AG10803 (cell line): Measurements from ENCODE around the gene PRIMPOL.
A peak's percentile ranks its signal among the peaks of the same experiment; 100 is the strongest.

ENCODE experiments used
- DNase-seq: peaks from one replicate; pipeline ENCODE4 v3.0.0; 2010; ENCODE audit warnings: low read depth
- H3K4me3 ChIP-seq: 2 replicates; pipeline ENCODE4 v1.5.1; 2011; ENCODE audit warnings: mild to moderate bottlenecking, low read length, control low read depth
- TF ChIP-seq, protein P1 (sequence below): conservative IDR thresholded peaks from 2 replicates; pipeline ENCODE4 v1.5.1; 2011; ENCODE audit warnings: mild to moderate bottlenecking, low read length, control low read depth, inconsistent platforms

Gene PRIMPOL

DNA sequence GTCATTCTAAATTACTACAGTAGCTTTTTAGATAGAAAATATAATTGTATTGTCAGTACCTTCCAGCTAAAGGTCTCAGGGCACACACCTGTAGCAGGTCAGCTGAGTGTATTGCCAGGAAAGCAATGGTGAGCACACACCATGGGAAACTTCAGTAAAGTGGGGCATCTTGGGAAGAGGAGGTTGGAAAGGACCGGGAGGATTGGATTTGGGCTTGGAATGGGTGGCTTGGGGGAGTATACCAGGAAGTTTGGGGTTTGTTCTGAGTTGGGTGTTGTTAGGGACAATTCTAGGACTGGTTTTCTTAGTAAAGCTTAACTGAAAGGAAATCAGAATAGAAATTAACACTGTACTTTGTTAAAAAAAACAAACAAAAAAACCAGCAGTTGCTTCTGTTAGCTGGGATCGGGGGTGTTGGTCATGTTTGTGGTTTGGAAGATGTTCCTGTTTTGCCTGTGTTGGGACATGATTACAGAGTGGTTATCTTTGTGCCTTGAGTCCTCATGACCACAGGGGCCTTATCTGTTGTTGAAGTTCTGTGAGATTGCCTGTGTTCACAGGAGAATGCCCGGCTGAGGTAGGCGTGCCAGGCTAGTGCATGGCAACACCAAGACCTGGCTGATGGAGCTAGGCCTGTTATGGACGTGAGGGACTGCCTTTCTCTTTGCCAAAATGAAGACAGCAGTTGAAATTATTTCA is 35.1 kb downstream of the PRIMPOL start:
- H3K4me3 ChIP-seq, result no peak overlapping the region
- peak; percentile 29 for DNase-seq
- TF ChIP-seq, protein P1, sequence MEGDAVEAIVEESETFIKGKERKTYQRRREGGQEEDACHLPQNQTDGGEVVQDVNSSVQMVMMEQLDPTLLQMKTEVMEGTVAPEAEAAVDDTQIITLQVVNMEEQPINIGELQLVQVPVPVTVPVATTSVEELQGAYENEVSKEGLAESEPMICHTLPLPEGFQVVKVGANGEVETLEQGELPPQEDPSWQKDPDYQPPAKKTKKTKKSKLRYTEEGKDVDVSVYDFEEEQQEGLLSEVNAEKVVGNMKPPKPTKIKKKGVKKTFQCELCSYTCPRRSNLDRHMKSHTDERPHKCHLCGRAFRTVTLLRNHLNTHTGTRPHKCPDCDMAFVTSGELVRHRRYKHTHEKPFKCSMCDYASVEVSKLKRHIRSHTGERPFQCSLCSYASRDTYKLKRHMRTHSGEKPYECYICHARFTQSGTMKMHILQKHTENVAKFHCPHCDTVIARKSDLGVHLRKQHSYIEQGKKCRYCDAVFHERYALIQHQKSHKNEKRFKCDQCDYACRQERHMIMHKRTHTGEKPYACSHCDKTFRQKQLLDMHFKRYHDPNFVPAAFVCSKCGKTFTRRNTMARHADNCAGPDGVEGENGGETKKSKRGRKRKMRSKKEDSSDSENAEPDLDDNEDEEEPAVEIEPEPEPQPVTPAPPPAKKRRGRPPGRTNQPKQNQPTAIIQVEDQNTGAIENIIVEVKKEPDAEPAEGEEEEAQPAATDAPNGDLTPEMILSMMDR, result no peak

DNA sequence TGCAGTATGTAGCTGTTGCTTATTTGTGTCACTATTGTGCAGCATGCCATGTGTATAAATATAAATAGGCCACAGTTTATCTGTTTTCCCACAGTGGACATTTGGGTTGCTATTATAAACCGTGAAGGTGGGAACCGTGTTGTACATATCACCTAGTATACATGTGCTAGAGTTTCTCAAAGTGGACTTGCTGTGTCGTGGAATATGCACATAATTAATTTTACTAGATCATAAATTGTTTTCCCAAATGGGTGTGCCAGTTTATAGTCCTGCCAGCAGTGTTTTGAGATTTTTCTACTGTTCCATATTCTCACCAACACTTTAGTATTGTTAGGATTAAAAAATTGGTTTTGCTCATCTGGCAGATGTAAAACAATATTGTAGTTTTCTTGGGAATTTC is 38.5 kb downstream of the PRIMPOL start:
- TF ChIP-seq, protein P1, result no peak
- DNase-seq, result no peak
- H3K4me3 ChIP-seq, result no peak overlapping the region

DNA sequence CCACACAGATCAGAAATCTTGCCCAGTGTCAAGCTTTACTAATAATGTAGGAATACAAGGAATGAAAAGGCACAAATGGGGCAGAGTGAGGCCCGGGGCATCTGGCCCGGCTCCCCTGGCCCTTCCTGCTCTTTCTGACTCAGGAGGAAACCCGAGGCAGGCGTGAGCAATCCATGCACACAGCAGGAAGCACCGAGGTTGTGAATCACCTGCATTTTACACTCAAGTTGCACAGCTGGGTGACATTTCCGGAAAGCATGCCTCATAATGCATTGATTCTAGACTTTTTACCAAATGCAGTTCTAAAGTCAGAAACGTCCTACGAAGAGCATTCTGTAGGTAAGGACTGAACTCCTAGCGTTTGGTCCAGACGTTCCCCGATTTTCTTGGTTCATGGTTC is 38.9 kb downstream of the PRIMPOL start:
- TF ChIP-seq, protein P1, result no peak
- DNase-seq, result peak; percentile 89
- no peak overlapping the region for H3K4me3 ChIP-seq

DNA sequence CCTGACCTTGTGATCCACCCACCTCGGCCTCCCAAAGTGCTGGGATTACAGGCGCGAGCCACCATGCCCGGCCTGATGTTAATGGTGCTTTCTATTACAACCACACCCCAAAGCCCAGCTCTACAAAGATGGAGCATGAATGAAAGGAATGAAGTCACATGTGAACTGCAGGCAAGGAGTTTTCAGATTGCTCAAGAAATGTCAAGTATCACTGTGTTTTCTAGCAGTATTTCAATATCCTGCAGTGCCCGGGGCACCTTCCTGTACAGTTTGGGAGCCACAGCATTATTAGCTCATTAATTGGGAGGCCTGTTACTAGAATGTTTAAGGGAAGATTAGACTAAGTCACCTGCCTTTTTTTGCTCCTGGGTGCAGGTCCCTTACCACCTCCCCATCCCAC is 40.1 kb downstream of the PRIMPOL start:
- TF ChIP-seq, protein P1, result no peak
- no peak for DNase-seq
- H3K4me3 ChIP-seq, result no peak overlapping the region

DNA sequence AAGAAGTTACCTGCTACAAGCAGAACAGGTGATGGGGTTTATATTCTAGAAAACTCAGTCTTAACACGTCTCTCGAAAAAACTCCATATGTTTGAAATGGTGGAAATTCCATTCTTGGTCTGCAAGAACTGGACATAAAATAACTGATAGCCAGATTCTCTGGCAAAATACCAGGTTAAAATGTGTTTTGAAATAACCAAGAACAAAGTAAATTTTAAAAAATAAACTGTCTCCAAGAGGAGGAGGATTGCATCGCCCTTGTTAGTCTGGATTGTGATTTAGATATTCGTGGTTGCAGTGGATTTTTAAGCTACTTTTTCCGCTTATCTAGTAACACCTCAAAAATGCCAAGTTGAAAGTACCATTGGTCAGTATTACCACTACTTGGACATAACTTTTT is 43.5 kb downstream of the PRIMPOL start:
- H3K4me3 ChIP-seq, result no peak overlapping the region
- TF ChIP-seq, protein P1, result no peak
- DNase-seq, result peak; percentile 51

DNA sequence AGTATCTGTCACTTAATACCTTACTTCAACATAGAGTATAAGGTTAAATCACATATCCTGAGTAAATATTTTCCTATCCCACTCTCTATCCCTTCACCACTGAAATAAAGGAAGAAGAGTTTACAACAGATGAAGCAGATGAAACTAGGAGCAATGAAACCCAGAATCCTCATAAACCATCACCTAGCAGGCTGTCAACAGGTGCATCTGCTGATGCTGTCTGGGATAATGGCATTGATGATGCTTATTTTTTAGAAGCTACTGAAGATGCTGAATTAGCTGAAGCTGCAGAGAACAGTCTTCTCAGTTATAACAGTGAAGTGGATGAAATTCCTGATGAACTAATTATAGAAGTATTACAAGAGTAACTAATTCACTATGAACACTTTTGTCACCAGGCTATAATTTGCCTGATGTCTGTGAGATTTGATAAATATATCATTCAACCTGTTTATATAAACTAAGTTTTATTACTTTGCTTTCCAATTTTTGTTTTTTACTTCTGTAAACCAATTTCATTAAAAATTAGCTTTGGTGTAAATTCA is 44.9 kb downstream of the PRIMPOL start:
- H3K4me3 ChIP-seq, result no peak overlapping the region
- TF ChIP-seq, protein P1, result no peak
- no peak for DNase-seq
